ENCODE results near the gene NRM.

DNA sequence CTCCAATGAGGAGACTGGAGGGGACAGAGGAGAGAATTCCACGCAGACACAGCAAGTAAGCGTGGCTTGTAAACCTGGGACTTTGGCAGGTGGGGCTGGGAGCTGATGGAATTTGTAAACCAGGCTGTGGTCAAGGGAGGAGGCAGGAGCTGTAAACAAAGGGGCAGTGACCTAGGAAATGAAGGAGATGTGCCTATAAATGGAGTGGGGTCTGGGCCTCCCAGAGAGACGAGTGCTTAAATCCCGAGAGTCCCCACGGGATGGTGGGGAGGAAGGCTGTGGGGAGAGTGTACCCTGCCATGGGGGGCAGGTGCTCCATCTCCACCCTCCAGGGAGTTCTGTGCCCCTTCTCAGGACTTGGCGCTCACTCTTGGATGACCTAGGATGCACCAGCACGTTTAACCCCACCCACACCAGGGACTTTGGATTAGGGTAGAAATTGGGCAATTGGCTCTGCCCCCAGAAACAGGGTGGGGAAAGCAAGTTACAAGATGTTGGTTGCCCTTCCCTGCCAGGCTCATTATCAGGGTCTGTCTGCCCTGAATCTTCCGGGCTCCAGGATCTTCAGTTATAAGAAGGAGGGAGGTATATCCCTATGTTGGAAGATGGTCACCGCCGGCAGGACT, 14.0 kb downstream of the NRM start:
- TF ChIP-seq HMGA2 (CRISPR knock-in tag; IDR thresholded peaks at IDR 0.05) (no peak), RELA (CRISPR knock-in tag; IDR thresholded peaks at IDR 0.05; ENCODE audit: borderline replicate concordance) (no peak), IRF1 (CRISPR knock-in tag; IDR thresholded peaks at IDR 0.05) (no peak), NR1H2 (CRISPR knock-in tag; IDR thresholded peaks at IDR 0.05) (no peak), ATF3 (CRISPR knock-in tag; conservative IDR thresholded peaks at IDR 0.05) (no peak), ZNF138 (CRISPR knock-in tag; conservative IDR thresholded peaks at IDR 0.05) (no peak), ZNF232 (CRISPR knock-in tag; IDR thresholded peaks at IDR 0.05) (no peak), IRF2 (CRISPR knock-in tag; IDR thresholded peaks at IDR 0.05; ENCODE audit: borderline replicate concordance, low read depth) (no peak), TEAD4 (CRISPR knock-in tag; IDR thresholded peaks at IDR 0.05) (no peak)
- TF ChIP-seq, protein P1, sequence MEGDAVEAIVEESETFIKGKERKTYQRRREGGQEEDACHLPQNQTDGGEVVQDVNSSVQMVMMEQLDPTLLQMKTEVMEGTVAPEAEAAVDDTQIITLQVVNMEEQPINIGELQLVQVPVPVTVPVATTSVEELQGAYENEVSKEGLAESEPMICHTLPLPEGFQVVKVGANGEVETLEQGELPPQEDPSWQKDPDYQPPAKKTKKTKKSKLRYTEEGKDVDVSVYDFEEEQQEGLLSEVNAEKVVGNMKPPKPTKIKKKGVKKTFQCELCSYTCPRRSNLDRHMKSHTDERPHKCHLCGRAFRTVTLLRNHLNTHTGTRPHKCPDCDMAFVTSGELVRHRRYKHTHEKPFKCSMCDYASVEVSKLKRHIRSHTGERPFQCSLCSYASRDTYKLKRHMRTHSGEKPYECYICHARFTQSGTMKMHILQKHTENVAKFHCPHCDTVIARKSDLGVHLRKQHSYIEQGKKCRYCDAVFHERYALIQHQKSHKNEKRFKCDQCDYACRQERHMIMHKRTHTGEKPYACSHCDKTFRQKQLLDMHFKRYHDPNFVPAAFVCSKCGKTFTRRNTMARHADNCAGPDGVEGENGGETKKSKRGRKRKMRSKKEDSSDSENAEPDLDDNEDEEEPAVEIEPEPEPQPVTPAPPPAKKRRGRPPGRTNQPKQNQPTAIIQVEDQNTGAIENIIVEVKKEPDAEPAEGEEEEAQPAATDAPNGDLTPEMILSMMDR (IDR thresholded peaks at IDR 0.05) = no peak
- TF ChIP-seq, protein P2, sequence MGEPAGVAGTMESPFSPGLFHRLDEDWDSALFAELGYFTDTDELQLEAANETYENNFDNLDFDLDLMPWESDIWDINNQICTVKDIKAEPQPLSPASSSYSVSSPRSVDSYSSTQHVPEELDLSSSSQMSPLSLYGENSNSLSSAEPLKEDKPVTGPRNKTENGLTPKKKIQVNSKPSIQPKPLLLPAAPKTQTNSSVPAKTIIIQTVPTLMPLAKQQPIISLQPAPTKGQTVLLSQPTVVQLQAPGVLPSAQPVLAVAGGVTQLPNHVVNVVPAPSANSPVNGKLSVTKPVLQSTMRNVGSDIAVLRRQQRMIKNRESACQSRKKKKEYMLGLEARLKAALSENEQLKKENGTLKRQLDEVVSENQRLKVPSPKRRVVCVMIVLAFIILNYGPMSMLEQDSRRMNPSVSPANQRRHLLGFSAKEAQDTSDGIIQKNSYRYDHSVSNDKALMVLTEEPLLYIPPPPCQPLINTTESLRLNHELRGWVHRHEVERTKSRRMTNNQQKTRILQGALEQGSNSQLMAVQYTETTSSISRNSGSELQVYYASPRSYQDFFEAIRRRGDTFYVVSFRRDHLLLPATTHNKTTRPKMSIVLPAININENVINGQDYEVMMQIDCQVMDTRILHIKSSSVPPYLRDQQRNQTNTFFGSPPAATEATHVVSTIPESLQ (CRISPR knock-in tag; IDR thresholded peaks at IDR 0.05) = no peak
- TF ChIP-seq, protein P3, sequence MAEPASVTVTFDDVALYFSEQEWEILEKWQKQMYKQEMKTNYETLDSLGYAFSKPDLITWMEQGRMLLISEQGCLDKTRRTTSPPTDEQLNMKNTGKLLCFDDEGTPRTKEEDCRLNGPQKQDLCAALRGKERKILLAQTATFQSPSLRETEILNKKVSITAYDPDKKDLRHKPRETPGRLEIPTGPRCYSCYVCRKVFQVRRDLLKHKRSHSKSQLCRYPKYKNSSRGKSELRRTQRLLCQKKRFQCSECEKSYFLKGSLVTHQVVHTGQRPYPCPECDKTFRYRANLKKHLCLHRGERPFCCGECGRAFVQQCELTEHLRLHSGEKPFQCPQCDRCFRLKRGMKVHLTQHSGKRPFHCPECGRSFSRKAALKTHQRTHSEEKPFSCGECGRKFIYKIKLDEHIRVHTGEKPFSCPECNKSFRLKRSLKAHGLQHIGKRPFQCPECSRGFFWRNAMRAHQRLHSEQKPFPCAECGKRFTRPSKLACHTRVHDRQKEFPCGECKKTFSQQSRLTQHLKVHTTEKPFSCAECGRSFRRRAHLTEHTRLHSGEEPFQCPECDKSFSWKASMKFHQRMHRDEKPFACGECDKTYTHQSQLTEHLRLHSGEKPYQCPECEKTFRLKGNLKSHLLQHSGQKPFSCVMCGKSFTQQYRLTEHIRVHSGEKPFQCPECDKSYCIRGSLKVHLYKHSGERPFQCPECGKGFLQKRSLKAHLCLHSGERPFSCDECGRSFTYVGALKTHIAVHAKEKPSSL (CRISPR knock-in tag; conservative IDR thresholded peaks at IDR 0.05) = no peak

Data from WTC11 (cell line).